ENCODE data around the gene PDE1C.

The PDE1C gene

GRCh38 chr7:31775556-31775955, 294.7 kb downstream of the PDE1C start:
- FAIRE-seq, result no peak

DNA sequence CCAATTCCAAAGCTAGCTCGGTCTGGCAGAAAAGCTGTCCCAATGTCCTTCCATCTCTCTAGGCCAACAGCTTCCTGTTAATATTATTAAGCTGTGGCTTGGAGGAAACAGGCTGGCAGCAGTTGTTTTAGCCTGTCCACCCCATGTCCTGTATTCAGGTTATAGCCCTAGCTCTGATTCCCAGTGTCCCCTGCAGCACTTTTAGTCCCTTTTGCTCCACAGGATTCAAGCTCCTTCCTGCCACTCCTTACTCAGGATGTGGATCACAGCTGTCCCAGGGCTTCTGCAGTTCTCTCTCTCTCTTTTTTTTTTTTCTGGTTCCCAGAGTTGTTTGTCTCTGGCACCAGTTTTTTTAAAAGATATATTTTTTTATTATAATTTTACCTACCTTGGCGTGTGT, 298.0 kb downstream of the PDE1C start:
- TF ChIP-seq POLR2A (IDR thresholded peaks at IDR 0.05; ENCODE audit: low read depth, low read length) (no peak), TAF1 (IDR thresholded peaks at IDR 0.05; ENCODE audit: low read depth, low read length) (no peak), POLR2AphosphoS5 (IDR thresholded peaks at IDR 0.05; ENCODE audit: low read depth, low read length) (no peak), POU2F2 (IDR thresholded peaks at IDR 0.05; ENCODE audit: low read depth, low read length) (no peak)
- FAIRE-seq, result no peak
- DNase-seq (ENCODE audit: insufficient read length, low spot score), result no peak

More at GRCh38 chr7:31775556-31775955, 294.7 kb downstream of the PDE1C start:
- TF ChIP-seq TAF1 (IDR thresholded peaks at IDR 0.05; ENCODE audit: low read depth, low read length), result no peak
- no peak for TF ChIP-seq POLR2AphosphoS5 (IDR thresholded peaks at IDR 0.05; ENCODE audit: low read depth, low read length)
- TF ChIP-seq POLR2A (IDR thresholded peaks at IDR 0.05; ENCODE audit: low read depth, low read length), result no peak
- TF ChIP-seq PAX5 (IDR thresholded peaks at IDR 0.05; ENCODE audit: insufficient read depth, low read length, severe bottlenecking), result no peak
- no peak for TF ChIP-seq POU2F2 (IDR thresholded peaks at IDR 0.05; ENCODE audit: low read depth, low read length)
- no peak for TF ChIP-seq SPI1 (IDR thresholded peaks at IDR 0.05; ENCODE audit: low read depth, low read length)
- no peak for DNase-seq (ENCODE audit: insufficient read length, low spot score)

DNA sequence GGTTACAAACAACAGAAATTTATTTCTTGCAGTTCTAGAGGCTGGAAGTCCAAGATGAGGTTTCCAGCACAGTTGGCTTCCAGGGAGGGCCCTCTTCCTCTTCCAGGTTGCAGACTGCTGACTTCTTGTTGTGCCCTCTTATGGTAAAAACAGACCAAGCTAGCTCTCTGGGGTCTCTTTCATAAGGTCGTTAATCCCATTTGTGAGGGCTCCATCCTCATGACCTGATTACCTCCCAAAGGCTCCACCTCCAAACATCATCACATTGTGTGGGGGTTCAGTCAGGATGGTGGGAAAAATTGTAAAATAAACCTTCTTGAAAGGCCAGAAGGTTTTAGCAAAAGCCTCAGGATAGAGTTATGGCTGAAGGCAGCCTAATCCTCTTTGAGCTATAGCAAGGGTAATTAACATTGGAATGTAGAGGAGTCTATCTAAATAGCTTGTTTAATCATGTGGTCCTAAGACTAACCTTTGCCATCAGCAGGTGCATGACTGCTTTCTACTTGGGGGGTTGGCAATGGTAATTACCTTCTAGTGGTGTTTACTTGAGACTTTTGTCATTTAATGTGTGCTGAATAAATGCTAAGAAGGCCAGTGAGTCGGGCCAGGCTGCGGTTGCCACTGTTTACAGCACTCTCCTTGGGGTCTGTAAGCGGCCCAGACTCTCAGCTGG, 302.4 kb downstream of the PDE1C start:
- DNase-seq (ENCODE audit: insufficient read length, low spot score) (no peak), FAIRE-seq (no peak)
- no peak for TF ChIP-seq POLR2AphosphoS5 (IDR thresholded peaks at IDR 0.05; ENCODE audit: low read depth, low read length)
- TF ChIP-seq POU2F2 (IDR thresholded peaks at IDR 0.05; ENCODE audit: low read depth, low read length), result no peak
- TF ChIP-seq SPI1 (IDR thresholded peaks at IDR 0.05; ENCODE audit: low read depth, low read length), result no peak
- TF ChIP-seq POLR2A (IDR thresholded peaks at IDR 0.05; ENCODE audit: low read depth, low read length), result no peak

- TF ChIP-seq POU2F2 (IDR thresholded peaks at IDR 0.05; ENCODE audit: low read depth, low read length), result no peak
- no peak for TF ChIP-seq PAX5 (IDR thresholded peaks at IDR 0.05; ENCODE audit: insufficient read depth, low read length, severe bottlenecking)
- no peak for TF ChIP-seq POLR2AphosphoS5 (IDR thresholded peaks at IDR 0.05; ENCODE audit: low read depth, low read length)
- TF ChIP-seq POLR2A (IDR thresholded peaks at IDR 0.05; ENCODE audit: low read depth, low read length), result no peak
- no peak for TF ChIP-seq TAF1 (IDR thresholded peaks at IDR 0.05; ENCODE audit: low read depth, low read length)
- no peak for TF ChIP-seq SPI1 (IDR thresholded peaks at IDR 0.05; ENCODE audit: low read depth, low read length)
- FAIRE-seq (no peak), DNase-seq (ENCODE audit: insufficient read length, low spot score) (no peak)
Observed at GRCh38 chr7:31764462-31764861, 305.7 kb downstream of the PDE1C start.

- no peak for FAIRE-seq
- no peak for TF ChIP-seq SPI1 (IDR thresholded peaks at IDR 0.05; ENCODE audit: low read depth, low read length)
- TF ChIP-seq PAX5 (IDR thresholded peaks at IDR 0.05; ENCODE audit: insufficient read depth, low read length, severe bottlenecking), result no peak
- no peak for TF ChIP-seq TAF1 (IDR thresholded peaks at IDR 0.05; ENCODE audit: low read depth, low read length)
- TF ChIP-seq POU2F2 (IDR thresholded peaks at IDR 0.05; ENCODE audit: low read depth, low read length), result no peak
- TF ChIP-seq POLR2A (IDR thresholded peaks at IDR 0.05; ENCODE audit: low read depth, low read length), result no peak
- TF ChIP-seq POLR2AphosphoS5 (IDR thresholded peaks at IDR 0.05; ENCODE audit: low read depth, low read length), result no peak
- DNase-seq (ENCODE audit: insufficient read length, low spot score), result no peak
Observed at GRCh38 chr7:31763548-31763947, 306.7 kb downstream of the PDE1C start.

DNA sequence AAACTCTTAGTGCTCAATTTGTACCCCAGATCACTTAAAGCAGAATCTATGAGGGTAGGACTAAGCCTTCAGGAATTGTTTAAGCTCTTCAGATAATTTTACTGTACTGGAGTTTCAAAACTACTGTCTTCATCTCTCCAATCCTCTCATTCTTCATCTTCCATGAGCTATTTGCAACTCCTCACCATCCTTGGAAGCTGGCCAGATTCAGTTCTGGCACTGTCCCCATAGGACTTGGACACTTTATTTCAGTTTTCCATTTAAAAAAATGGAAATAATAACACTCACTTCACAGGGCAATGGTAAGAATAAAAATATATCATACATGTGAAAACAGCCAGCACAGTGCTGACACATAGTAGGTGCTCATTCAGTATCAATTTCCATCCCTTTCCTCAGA, 308.6 kb downstream of the PDE1C start:
- no peak for FAIRE-seq
- no peak for TF ChIP-seq POU2F2 (IDR thresholded peaks at IDR 0.05; ENCODE audit: low read depth, low read length)
- no peak for TF ChIP-seq POLR2AphosphoS5 (IDR thresholded peaks at IDR 0.05; ENCODE audit: low read depth, low read length)
- no peak for TF ChIP-seq SPI1 (IDR thresholded peaks at IDR 0.05; ENCODE audit: low read depth, low read length)
- no peak for TF ChIP-seq PAX5 (IDR thresholded peaks at IDR 0.05; ENCODE audit: insufficient read depth, low read length, severe bottlenecking)
- TF ChIP-seq POLR2A (IDR thresholded peaks at IDR 0.05; ENCODE audit: low read depth, low read length), result no peak
- no peak for TF ChIP-seq TAF1 (IDR thresholded peaks at IDR 0.05; ENCODE audit: low read depth, low read length)
- DNase-seq (ENCODE audit: insufficient read length, low spot score), result no peak

DNA sequence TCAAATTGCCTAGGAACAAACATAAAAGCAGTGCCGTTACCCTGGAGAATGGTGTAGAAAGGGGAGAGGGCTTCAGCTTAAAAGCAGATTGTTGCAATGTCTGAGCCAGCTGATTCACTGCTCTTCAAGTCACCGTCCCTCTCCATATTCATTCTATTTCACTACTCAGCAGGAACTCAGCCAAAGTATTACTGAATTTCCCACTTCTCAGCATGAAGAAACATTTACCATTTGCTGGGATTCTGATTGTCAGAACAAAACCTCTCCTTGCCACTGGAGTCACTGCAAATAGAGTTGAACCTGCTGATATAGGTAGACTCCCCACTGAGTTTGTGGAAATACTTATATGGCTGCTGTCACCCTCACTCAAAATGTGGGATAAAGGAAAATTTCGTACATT, 311.5 kb downstream of the PDE1C start:
- TF ChIP-seq POLR2AphosphoS5 (IDR thresholded peaks at IDR 0.05; ENCODE audit: low read depth, low read length), result no peak
- no peak for TF ChIP-seq POU2F2 (IDR thresholded peaks at IDR 0.05; ENCODE audit: low read depth, low read length)
- no peak for TF ChIP-seq SPI1 (IDR thresholded peaks at IDR 0.05; ENCODE audit: low read depth, low read length)
- TF ChIP-seq PAX5 (IDR thresholded peaks at IDR 0.05; ENCODE audit: insufficient read depth, low read length, severe bottlenecking), result no peak
- TF ChIP-seq POLR2A (IDR thresholded peaks at IDR 0.05; ENCODE audit: low read depth, low read length), result no peak
- TF ChIP-seq TAF1 (IDR thresholded peaks at IDR 0.05; ENCODE audit: low read depth, low read length), result no peak
- no peak for FAIRE-seq
- no peak for DNase-seq (ENCODE audit: insufficient read length, low spot score)

- FAIRE-seq (no peak), DNase-seq (ENCODE audit: insufficient read length, low spot score) (no peak)
- TF ChIP-seq PAX5 (IDR thresholded peaks at IDR 0.05; ENCODE audit: insufficient read depth, low read length, severe bottlenecking) (no peak), POU2F2 (IDR thresholded peaks at IDR 0.05; ENCODE audit: low read depth, low read length) (no peak), POLR2AphosphoS5 (IDR thresholded peaks at IDR 0.05; ENCODE audit: low read depth, low read length) (no peak), TAF1 (IDR thresholded peaks at IDR 0.05; ENCODE audit: low read depth, low read length) (no peak), POLR2A (IDR thresholded peaks at IDR 0.05; ENCODE audit: low read depth, low read length) (no peak), SPI1 (IDR thresholded peaks at IDR 0.05; ENCODE audit: low read depth, low read length) (no peak)
Observed at GRCh38 chr7:31751726-31752125, 318.5 kb downstream of the PDE1C start.

DNA sequence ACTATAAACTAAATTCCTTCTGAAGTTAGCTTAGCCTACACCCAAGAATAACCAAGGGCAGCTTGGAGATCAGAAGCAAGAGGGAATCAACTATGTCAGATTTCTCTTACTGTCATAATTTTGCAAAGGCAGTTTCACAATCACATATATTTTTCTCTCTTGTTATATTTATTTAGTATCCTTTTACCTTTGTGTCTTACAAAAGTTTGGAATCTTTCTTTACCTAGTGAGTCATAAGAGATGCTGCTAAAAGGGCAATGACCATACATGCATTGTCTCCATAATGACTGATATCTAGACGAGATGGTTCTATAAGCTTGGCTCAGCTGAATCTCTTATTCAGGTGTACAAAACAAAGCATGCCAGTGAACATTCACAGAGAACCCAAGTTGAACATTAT, 322.1 kb downstream of the PDE1C start:
- no peak for DNase-seq (ENCODE audit: insufficient read length, low spot score)
- TF ChIP-seq POU2F2 (IDR thresholded peaks at IDR 0.05; ENCODE audit: low read depth, low read length), result no peak
- TF ChIP-seq TAF1 (IDR thresholded peaks at IDR 0.05; ENCODE audit: low read depth, low read length), result no peak
- no peak for TF ChIP-seq SPI1 (IDR thresholded peaks at IDR 0.05; ENCODE audit: low read depth, low read length)
- TF ChIP-seq PAX5 (IDR thresholded peaks at IDR 0.05; ENCODE audit: insufficient read depth, low read length, severe bottlenecking), result no peak
- TF ChIP-seq POLR2A (IDR thresholded peaks at IDR 0.05; ENCODE audit: low read depth, low read length), result no peak
- TF ChIP-seq POLR2AphosphoS5 (IDR thresholded peaks at IDR 0.05; ENCODE audit: low read depth, low read length), result no peak
- no peak for FAIRE-seq

DNA sequence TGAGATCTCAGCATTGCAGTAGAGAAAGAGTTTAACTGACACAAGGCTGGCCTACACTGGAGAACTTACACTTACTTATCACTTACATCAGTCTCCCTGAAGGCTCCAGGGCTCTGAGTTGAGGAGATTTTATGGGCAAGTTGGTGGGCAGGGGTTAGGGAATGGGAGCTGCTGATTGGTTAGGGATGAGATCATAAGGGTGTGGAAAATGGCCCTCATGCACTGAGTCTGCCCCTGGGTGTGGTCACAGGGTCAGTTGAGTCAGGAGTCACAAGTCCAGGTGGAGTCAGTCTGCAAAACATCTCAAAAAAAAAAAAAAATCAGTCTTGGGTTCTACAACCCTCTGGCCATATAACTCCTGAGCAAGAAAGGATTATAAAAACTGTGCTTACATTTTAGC, 322.7 kb downstream of the PDE1C start:
- no peak for FAIRE-seq
- DNase-seq (ENCODE audit: insufficient read length, low spot score), result no peak
- TF ChIP-seq POU2F2 (IDR thresholded peaks at IDR 0.05; ENCODE audit: low read depth, low read length) (no peak), TAF1 (IDR thresholded peaks at IDR 0.05; ENCODE audit: low read depth, low read length) (no peak), SPI1 (IDR thresholded peaks at IDR 0.05; ENCODE audit: low read depth, low read length) (no peak), POLR2A (IDR thresholded peaks at IDR 0.05; ENCODE audit: low read depth, low read length) (no peak)

Data from GM12891 (cell line).